Memory B cell (primary cell): ENCODE measurements around the gene TBRG4.

Experiments
- ATAC-seq: fragments of 150-1000 bp; cut with Tn5 transposase; 2 replicates; pipeline ENCODE4 v1.10.0; 2021; ENCODE audit warnings: low read depth, mild to moderate bottlenecking, moderate library complexity
- DNase-seq, 2 donors: peaks; one replicate each; pipeline ENCODE4 v3.0.0; 2022; ENCODE audit warnings: low spot score in 2 of 2
- H3K27ac Mint-ChIP-seq: one replicate; pipeline ENCODE4 v1.8.0; 2022; ENCODE audit warnings: mild to moderate bottlenecking, moderate library complexity, mixed read lengths
- H3K27me3 Mint-ChIP-seq: one replicate; pipeline ENCODE4 v1.8.0; 2022; ENCODE audit warnings: mixed read lengths
- H3K36me3 Mint-ChIP-seq: one replicate; pipeline ENCODE4 v1.8.0; 2022; ENCODE audit warnings: mild to moderate bottlenecking, mixed read lengths
- H3K4me1 Mint-ChIP-seq: one replicate; pipeline ENCODE4 v1.8.0; 2022; ENCODE audit warnings: mixed read lengths
- H3K4me3 Mint-ChIP-seq: one replicate; pipeline ENCODE4 v1.8.0; 2022; ENCODE audit warnings: mild to moderate bottlenecking, moderate library complexity, mixed read lengths
- H3K9me3 Mint-ChIP-seq: one replicate; pipeline ENCODE4 v1.8.0; 2022; ENCODE audit warnings: mixed read lengths

The TBRG4 gene

GRCh38 chr7:45132708-45133320, 21.3 kb upstream of the TBRG4 start:
- DNase-seq (no peak), ATAC-seq (no peak)
- H3K9me3 Mint-ChIP-seq: no peaks in the 10 kb centered on the region
- H3K27me3 Mint-ChIP-seq: peaks cover 3% of the 10 kb centered on the region
- H3K4me3 Mint-ChIP-seq: no peak overlapping the region
- H3K4me1 Mint-ChIP-seq: peaks cover 2% of the 10 kb centered on the region
- no peak overlapping the region for H3K27ac Mint-ChIP-seq
- H3K36me3 Mint-ChIP-seq: no peaks in the 10 kb centered on the region

- ATAC-seq (no peak), DNase-seq (no peak)
- Mint-ChIP-seq H3K4me1 (peaks cover 2% of the 10 kb centered on the region), H3K4me3 (no peak overlapping the region), H3K27me3 (peaks cover 3% of the 10 kb centered on the region), H3K9me3 (no peaks in the 10 kb centered on the region), H3K27ac (no peak overlapping the region), H3K36me3 (no peaks in the 10 kb centered on the region)
These were observed 20.4 kb upstream of the TBRG4 start for GRCh38 chr7:45131891-45132290.

- no peaks in the 10 kb centered on the region for H3K9me3 Mint-ChIP-seq
- DNase-seq (no peak), ATAC-seq (no peak)
- no peaks in the 10 kb centered on the region for H3K36me3 Mint-ChIP-seq
- H3K27me3 Mint-ChIP-seq: peaks cover 3% of the 10 kb centered on the region
- no peak overlapping the region for H3K27ac Mint-ChIP-seq
- no peak overlapping the region for H3K4me3 Mint-ChIP-seq
- peaks cover under 1% of the 10 kb centered on the region for H3K4me1 Mint-ChIP-seq
These were observed 19.4 kb upstream of the TBRG4 start for GRCh38 chr7:45130910-45131309.

GRCh38 chr7:45129906-45130305, 18.4 kb upstream of the TBRG4 start:
- Mint-ChIP-seq H3K27ac (no peak overlapping the region), H3K36me3 (no peaks in the 10 kb centered on the region), H3K4me3 (no peak overlapping the region), H3K27me3 (peaks cover 3% of the 10 kb centered on the region), H3K4me1 (no peaks in the 10 kb centered on the region), H3K9me3 (no peaks in the 10 kb centered on the region)
- ATAC-seq (no peak), DNase-seq (no peak)

GRCh38 chr7:45129181-45129800, 17.8 kb upstream of the TBRG4 start:
- Mint-ChIP-seq H3K36me3 (no peaks in the 10 kb centered on the region), H3K4me3 (no peak overlapping the region), H3K4me1 (no peaks in the 10 kb centered on the region), H3K27ac (no peak overlapping the region), H3K9me3 (no peaks in the 10 kb centered on the region), H3K27me3 (peaks cover 3% of the 10 kb centered on the region)
- no peak for ATAC-seq
- no peak for DNase-seq

- Mint-ChIP-seq H3K27ac (no peak overlapping the region), H3K9me3 (no peaks in the 10 kb centered on the region)
These were observed 15.4 kb upstream of the TBRG4 start for GRCh38 chr7:45126920-45127319.

GRCh38 chr7:45126201-45126600, 14.7 kb upstream of the TBRG4 start:
- no peak overlapping the region for H3K4me3 Mint-ChIP-seq
- H3K27me3 Mint-ChIP-seq: no peaks in the 10 kb centered on the region
- H3K27ac Mint-ChIP-seq: no peak overlapping the region
- H3K9me3 Mint-ChIP-seq: no peaks in the 10 kb centered on the region
- H3K4me1 Mint-ChIP-seq: peaks cover 4% of the 10 kb centered on the region
- DNase-seq (no peak), ATAC-seq (no peak)
- no peaks in the 10 kb centered on the region for H3K36me3 Mint-ChIP-seq

More at GRCh38 chr7:45126920-45127319, 15.4 kb upstream of the TBRG4 start:
- Mint-ChIP-seq H3K36me3 (no peaks in the 10 kb centered on the region), H3K27me3 (no peaks in the 10 kb centered on the region), H3K4me3 (no peak overlapping the region), H3K4me1 (peaks cover 4% of the 10 kb centered on the region)
- ATAC-seq: no peak
- no peak for DNase-seq

GRCh38 chr7:45125193-45125904, 13.9 kb upstream of the TBRG4 start:
- Mint-ChIP-seq H3K4me3 (no peak overlapping the region), H3K9me3 (no peaks in the 10 kb centered on the region), H3K4me1 (peaks cover 4% of the 10 kb centered on the region), H3K27ac (no peak overlapping the region), H3K27me3 (no peaks in the 10 kb centered on the region), H3K36me3 (no peaks in the 10 kb centered on the region)
- no peak for ATAC-seq
- no peak for DNase-seq

- no peaks in the 10 kb centered on the region for H3K36me3 Mint-ChIP-seq
- H3K9me3 Mint-ChIP-seq: no peaks in the 10 kb centered on the region
- ATAC-seq (no peak), DNase-seq (no peak)
- H3K27me3 Mint-ChIP-seq: peaks cover 2% of the 10 kb centered on the region
- peaks cover 4% of the 10 kb centered on the region for H3K4me1 Mint-ChIP-seq
- no peak overlapping the region for H3K27ac Mint-ChIP-seq
- no peak overlapping the region for H3K4me3 Mint-ChIP-seq
These were observed 12.6 kb upstream of the TBRG4 start for GRCh38 chr7:45123913-45124710.

DNA sequence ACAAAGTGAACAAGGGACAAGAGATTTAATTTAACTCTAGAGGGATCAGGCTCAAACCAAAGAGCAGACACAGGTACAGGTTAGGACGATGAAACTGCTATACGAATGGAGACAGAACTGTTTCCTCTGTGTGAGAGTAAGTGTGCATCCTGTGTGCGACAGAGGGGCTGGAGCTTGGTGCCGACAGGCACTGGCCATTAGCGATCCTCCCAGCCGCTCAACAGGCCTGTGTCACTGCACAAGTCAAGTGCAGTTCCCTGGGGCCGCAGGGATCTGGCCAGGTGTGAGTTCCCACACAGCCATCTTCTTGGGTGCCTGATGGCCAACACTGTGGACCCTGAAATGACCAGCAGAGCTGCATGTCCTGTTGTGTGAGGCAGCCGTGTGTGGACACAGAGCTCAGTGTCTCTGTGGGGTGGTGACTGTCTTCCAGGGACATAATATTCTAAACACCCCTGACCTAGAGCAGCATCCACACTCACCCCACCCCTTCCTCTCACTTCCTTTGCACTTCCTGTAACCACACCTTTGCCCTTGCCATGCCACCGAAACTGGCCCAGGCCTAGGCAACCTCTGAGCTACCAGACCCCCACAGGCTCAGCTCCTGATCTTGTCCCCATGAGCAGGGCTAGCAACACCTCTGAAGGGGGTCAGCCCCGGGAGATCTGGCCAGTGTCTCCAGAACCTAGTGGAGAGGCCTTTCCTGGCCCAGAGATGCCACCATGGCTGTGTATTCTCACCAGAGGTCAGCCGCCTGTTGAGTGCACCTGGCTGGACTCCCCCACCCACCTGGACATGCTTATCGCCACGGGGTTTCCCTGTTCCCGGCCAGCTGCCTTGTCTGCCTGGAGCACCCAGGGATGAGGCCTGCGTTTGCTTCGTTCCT, 11.7 kb upstream of the TBRG4 start:
- Mint-ChIP-seq H3K4me3 (peak overlapping the region; percentile 46), H3K27ac (peak overlapping the region; percentile 3), H3K4me1 (peaks cover 4% of the 10 kb centered on the region), H3K36me3 (no peaks in the 10 kb centered on the region), H3K27me3 (peaks cover 2% of the 10 kb centered on the region), H3K9me3 (no peaks in the 10 kb centered on the region)
- no peak for DNase-seq
- ATAC-seq: no peak

DNA sequence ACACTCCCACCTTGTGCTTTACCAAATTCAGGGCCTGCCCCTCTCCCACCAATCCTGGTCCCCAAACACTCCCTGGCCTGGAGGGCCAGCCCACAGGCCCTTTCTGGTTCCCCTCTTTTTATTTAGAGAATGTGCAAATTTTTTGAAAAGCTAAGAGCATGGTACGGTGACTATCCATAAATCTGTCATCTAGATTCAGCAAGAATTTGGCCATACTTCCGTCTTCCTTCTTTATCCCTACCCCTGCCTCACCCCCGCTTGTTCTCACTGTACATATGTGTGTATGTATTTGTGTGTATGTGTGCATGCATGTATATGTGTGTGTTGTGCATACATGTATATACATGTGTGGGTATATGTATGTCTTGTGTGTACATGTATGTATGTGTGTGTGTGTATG, 8.1 kb upstream of the TBRG4 start:
- no peak overlapping the region for H3K27ac Mint-ChIP-seq

GRCh38 chr7:45118889-45119331, 7.4 kb upstream of the TBRG4 start:
- no peak overlapping the region for H3K4me3 Mint-ChIP-seq
- H3K27me3 Mint-ChIP-seq: peaks cover 9% of the 10 kb centered on the region
- DNase-seq: no peak
- H3K27ac Mint-ChIP-seq: no peak overlapping the region
- H3K9me3 Mint-ChIP-seq: no peaks in the 10 kb centered on the region
- peaks cover 4% of the 10 kb centered on the region for H3K4me1 Mint-ChIP-seq
- ATAC-seq: no peak
- no peaks in the 10 kb centered on the region for H3K36me3 Mint-ChIP-seq

More for the DNA sequence above, 8.1 kb upstream of the TBRG4 start:
- Mint-ChIP-seq H3K4me3 (no peak overlapping the region), H3K36me3 (no peaks in the 10 kb centered on the region), H3K4me1 (peaks cover 4% of the 10 kb centered on the region), H3K27me3 (peaks cover 7% of the 10 kb centered on the region), H3K9me3 (no peaks in the 10 kb centered on the region)
- no peak for DNase-seq
- no peak for ATAC-seq

DNA sequence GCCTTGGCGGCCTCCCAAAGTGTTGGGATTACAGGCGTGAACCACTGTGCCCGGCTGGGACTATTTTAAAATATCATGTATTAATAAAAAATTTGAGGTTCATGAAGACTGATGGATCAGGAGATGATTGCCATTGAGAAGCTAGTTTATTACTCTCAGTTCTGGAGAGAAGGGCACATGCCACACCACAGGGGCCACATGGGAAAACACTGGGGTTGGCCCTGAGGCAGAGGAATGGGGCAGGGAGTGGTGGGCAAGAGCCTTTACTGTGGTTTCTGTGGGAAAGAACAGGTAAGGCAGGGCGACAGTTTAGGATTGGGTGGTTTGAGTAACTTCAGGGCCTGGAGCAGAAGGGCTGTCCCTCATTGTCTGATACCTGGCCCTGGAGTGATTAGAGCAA, 6.8 kb upstream of the TBRG4 start:
- Mint-ChIP-seq H3K27ac (no peak overlapping the region), H3K9me3 (no peaks in the 10 kb centered on the region)

More for the DNA sequence above, 6.8 kb upstream of the TBRG4 start:
- H3K4me1 Mint-ChIP-seq: peaks cover 3% of the 10 kb centered on the region
- no peaks in the 10 kb centered on the region for H3K36me3 Mint-ChIP-seq
- no peak for ATAC-seq
- DNase-seq: no peak
- no peak overlapping the region for H3K4me3 Mint-ChIP-seq
- peaks cover 9% of the 10 kb centered on the region for H3K27me3 Mint-ChIP-seq
